Astrocyte (in vitro differentiated cells and primary cell): ENCODE results near the gene TMEM17. TPM values are rescaled to one million over a fixed set of nuclear protein-coding genes. Genes with fewer than 3 reads are reported as not detected.

Source experiments
- DNase-seq: peaks from one replicate; pipeline ENCODE4 v3.0.0-alpha.2; 2010; ENCODE audit warnings: low read depth
- FAIRE-seq: peaks from 2 replicates; lab custom pipeline; 2011; peaks lifted over from hg19 to GRCh38; lab: Jason Lieb, UNC
- H2AFZ ChIP-seq: 2 replicates; pipeline ENCODE4 v1.6.0; 2012; ENCODE audit warnings: low read depth, low read length, inconsistent platforms
- H3K27ac ChIP-seq: 2 replicates; pipeline ENCODE4 v1.5.1; 2011; ENCODE audit warnings: low read depth, low read length, inconsistent platforms
- H3K27me3 ChIP-seq: 2 replicates; pipeline ENCODE4 v1.6.0; 2011; ENCODE audit warnings: low read length, inconsistent platforms; ENCODE audit not compliant: insufficient read depth
- H3K36me3 ChIP-seq: 2 replicates; pipeline ENCODE4 v1.5.1; 2011; ENCODE audit warnings: low read length, inconsistent platforms; ENCODE audit not compliant: insufficient read depth
- H3K4me1 ChIP-seq: 2 replicates; pipeline ENCODE4 v1.5.1; 2011; ENCODE audit warnings: low read length, inconsistent platforms; ENCODE audit not compliant: insufficient read depth
- H3K4me2 ChIP-seq: 2 replicates; pipeline ENCODE4 v1.6.0; 2012; ENCODE audit warnings: low read length, inconsistent platforms
- H3K4me3 ChIP-seq: 2 replicates; pipeline ENCODE4 v1.5.1; 2011; ENCODE audit warnings: low read depth, mild to moderate bottlenecking, low read length, inconsistent platforms; ENCODE audit not compliant: insufficient read depth
- H3K79me2 ChIP-seq: 2 replicates; pipeline ENCODE4 v1.6.0; 2012; ENCODE audit warnings: mild to moderate bottlenecking, low read length, inconsistent platforms; ENCODE audit not compliant: insufficient read depth
- H3K9ac ChIP-seq: 2 replicates; pipeline ENCODE4 v1.6.0; 2012; ENCODE audit warnings: mild to moderate bottlenecking, low read length, inconsistent platforms
- H3K9me3 ChIP-seq: 2 replicates; pipeline ENCODE4 v1.5.1; 2012; ENCODE audit warnings: low read depth, mild to moderate bottlenecking, low read length, inconsistent platforms; ENCODE audit not compliant: insufficient read depth
- H4K20me1 ChIP-seq: 2 replicates; pipeline ENCODE4 v1.6.0; 2012; ENCODE audit warnings: low read length, inconsistent platforms; ENCODE audit not compliant: insufficient read depth
- H3K27ac Mint-ChIP-seq: one replicate; pipeline ENCODE4 v1.8.0; 2021; ENCODE audit warnings: mild to moderate bottlenecking, mixed read lengths; ENCODE audit not compliant: unreplicated experiment
- H3K27me3 Mint-ChIP-seq: one replicate; pipeline ENCODE4 v1.8.0; 2021; ENCODE audit warnings: low read depth, mixed read lengths; ENCODE audit not compliant: unreplicated experiment
- H3K36me3 Mint-ChIP-seq: one replicate; pipeline ENCODE4 v1.8.0; 2021; ENCODE audit warnings: low read depth, mixed read lengths; ENCODE audit not compliant: unreplicated experiment
- H3K4me1 Mint-ChIP-seq: one replicate; pipeline ENCODE4 v1.8.0; 2021; ENCODE audit warnings: low read depth, mixed read lengths; ENCODE audit not compliant: unreplicated experiment
- H3K4me3 Mint-ChIP-seq: one replicate; pipeline ENCODE4 v1.8.0; 2021; ENCODE audit warnings: mild to moderate bottlenecking, moderate library complexity, mixed read lengths; ENCODE audit not compliant: unreplicated experiment
- H3K9me3 Mint-ChIP-seq: one replicate; pipeline ENCODE4 v1.8.0; 2021; ENCODE audit warnings: mild to moderate bottlenecking, mixed read lengths; ENCODE audit not compliant: unreplicated experiment
- EZH2 ChIP-seq: IDR thresholded peaks from 2 replicates; pipeline ENCODE4 v1.6.1; 2012; ENCODE audit warnings: mild to moderate bottlenecking, low read length, inconsistent platforms; ENCODE audit not compliant: insufficient read depth
- total RNA-seq: library from RNA; stranded (reverse); gene quantifications from 2 replicates; pipeline ENCODE4 v1.2.1, GENCODE V29; 2021
- TF ChIP-seq, protein P1 (sequence below): IDR thresholded peaks from 2 replicates; pipeline ENCODE4 v1.5.1; 2011; ENCODE audit warnings: low read depth, mild to moderate bottlenecking, inconsistent platforms, low read length, moderate library complexity; ENCODE audit not compliant: insufficient read depth

The TMEM17 gene
- total RNA-seq, 1 donor from 2014 or later = 2.7 TPM

DNA sequence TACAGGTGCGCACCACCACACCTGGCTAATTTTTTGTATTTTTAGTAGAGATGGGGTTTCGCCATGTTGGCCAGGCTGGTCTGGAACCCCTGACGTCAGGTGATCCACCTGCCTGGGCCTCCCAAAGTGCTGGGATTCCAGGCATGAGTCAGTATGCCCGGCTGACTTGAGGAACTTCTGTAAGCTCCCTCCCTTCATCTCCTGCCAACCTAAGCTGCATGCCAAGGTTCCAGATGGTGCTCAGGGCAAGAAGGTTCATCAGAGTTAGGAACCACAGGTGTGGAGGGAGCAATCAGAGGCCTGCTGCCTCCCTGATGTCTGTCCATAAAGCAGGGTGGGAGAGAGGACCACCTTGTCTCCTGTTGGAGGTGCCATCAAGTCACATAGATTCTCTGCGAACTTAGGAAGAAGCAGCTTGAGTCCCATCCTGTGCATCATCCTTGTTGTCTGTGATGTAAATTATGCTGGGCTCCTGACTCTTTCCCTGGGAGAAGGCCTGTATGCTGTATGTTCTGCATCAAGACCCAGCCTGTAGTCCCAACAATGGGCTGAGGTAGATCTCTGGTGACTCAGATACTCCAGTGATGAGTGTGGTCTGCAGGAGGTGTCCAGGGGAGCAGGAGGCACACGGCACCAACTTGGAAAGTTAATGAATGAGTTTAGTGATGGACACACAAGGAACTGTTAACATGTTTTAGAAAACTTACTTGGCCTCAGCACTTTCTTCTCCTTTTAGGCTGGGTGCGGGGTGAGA, 53.1 kb downstream of the TMEM17 start:
- H3K27me3 ChIP-seq = no peaks in the 10 kb centered on the region
- Mint-ChIP-seq H3K27ac (no peak overlapping the region), H3K9me3 (no peaks in the 10 kb centered on the region), H3K27me3 (peaks cover 9% of the 10 kb centered on the region), H3K4me1 (no peaks in the 10 kb centered on the region), H3K4me3 (no peak overlapping the region), H3K36me3 (no peaks in the 10 kb centered on the region)
- H2AFZ ChIP-seq = no peak overlapping the region
- peak; percentile 11 for DNase-seq
- no peak for TF ChIP-seq EZH2
- TF ChIP-seq, protein P1, sequence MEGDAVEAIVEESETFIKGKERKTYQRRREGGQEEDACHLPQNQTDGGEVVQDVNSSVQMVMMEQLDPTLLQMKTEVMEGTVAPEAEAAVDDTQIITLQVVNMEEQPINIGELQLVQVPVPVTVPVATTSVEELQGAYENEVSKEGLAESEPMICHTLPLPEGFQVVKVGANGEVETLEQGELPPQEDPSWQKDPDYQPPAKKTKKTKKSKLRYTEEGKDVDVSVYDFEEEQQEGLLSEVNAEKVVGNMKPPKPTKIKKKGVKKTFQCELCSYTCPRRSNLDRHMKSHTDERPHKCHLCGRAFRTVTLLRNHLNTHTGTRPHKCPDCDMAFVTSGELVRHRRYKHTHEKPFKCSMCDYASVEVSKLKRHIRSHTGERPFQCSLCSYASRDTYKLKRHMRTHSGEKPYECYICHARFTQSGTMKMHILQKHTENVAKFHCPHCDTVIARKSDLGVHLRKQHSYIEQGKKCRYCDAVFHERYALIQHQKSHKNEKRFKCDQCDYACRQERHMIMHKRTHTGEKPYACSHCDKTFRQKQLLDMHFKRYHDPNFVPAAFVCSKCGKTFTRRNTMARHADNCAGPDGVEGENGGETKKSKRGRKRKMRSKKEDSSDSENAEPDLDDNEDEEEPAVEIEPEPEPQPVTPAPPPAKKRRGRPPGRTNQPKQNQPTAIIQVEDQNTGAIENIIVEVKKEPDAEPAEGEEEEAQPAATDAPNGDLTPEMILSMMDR = no peak
- H3K4me3 ChIP-seq = no peak overlapping the region
- peaks cover 9% of the 10 kb centered on the region for H3K4me1 ChIP-seq
- H3K9ac ChIP-seq = no peak overlapping the region
- no peaks in the 10 kb centered on the region for H4K20me1 ChIP-seq
- no peak for FAIRE-seq
- no peaks in the 10 kb centered on the region for H3K79me2 ChIP-seq
- no peak overlapping the region for H3K27ac ChIP-seq
- no peaks in the 10 kb centered on the region for H3K9me3 ChIP-seq
- no peaks in the 10 kb centered on the region for H3K36me3 ChIP-seq
- H3K4me2 ChIP-seq = no peak overlapping the region

DNA sequence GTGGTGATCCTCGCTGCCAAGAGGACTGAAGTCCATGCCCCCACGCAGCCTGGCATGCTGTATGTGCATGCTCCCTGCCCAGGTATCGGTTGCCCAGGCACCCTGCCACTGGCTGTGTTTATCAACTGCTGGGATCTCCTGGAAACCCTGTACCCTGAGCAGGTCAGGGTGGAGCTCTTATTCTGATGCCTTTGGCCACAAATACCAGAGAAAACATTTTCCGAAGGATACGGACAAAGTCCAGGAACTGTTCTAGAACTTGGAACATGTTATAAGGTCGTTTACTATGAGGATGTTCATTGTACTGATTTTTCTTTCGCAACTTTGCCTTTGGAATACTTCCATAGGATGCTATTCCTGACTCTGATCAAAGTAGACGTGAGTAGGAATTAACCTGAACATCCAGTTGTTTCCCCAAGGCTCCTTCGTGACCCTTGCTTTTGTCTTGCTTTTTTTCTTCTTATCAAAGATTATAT, 55.2 kb downstream of the TMEM17 start:
- H3K27ac ChIP-seq = no peak overlapping the region
- Mint-ChIP-seq H3K4me3 (no peak overlapping the region), H3K27ac (no peak overlapping the region), H3K27me3 (peaks cover 12% of the 10 kb centered on the region), H3K9me3 (no peaks in the 10 kb centered on the region), H3K4me1 (no peaks in the 10 kb centered on the region), H3K36me3 (no peaks in the 10 kb centered on the region)
- no peak overlapping the region for H3K4me2 ChIP-seq
- H3K27me3 ChIP-seq = no peaks in the 10 kb centered on the region
- FAIRE-seq (no peak), DNase-seq (no peak)
- no peak overlapping the region for H3K4me3 ChIP-seq
- H2AFZ ChIP-seq = no peak overlapping the region
- H3K79me2 ChIP-seq = no peaks in the 10 kb centered on the region
- no peaks in the 10 kb centered on the region for H3K36me3 ChIP-seq
- H4K20me1 ChIP-seq = no peaks in the 10 kb centered on the region
- TF ChIP-seq EZH2 = no peak
- TF ChIP-seq, protein P1 = no peak
- no peaks in the 10 kb centered on the region for H3K4me1 ChIP-seq
- no peak overlapping the region for H3K9ac ChIP-seq
- H3K9me3 ChIP-seq = no peaks in the 10 kb centered on the region

Other genes starting within 250 kb of the TMEM17 start
- 44.1 and 50.4 TPM in 2 replicates for gene EHBP1, start 199.5 kb upstream of the TMEM17 start, total RNA-seq